ENCODE data around the gene SQOR. TPM values are rescaled to one million over a fixed set of nuclear protein-coding genes. Genes with fewer than 3 reads are reported as not detected.

The SQOR gene
- total RNA-seq, 3 donors from 2014 or later (not counting 1 experiment from before 2014, with no cell fraction given), result 22.8 to 36.5 (median 29.9) TPM

DNA sequence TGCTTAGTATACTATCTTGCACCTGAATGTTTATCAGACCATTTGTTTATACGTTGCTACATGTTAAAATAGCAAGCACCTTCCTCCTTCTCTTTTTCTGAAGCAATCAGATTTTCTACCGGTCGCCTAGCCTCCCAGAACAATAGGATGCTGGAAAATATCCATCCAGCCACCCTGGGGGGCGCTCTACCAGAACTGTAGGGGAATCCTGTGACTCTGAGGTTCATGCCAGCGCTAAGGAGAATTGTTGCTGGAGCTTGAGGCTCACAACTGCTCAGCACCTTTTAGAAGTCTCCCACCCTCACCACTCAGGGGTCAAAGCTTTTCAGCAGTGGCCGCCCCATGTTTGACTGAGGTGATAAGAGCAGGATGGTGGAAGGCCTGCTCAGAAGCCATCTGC is 27.5 kb downstream of the SQOR start:
- intact Hi-C loops (cut with micrococcal nuclease), result no loop called here
- TF ChIP-seq, protein P1, sequence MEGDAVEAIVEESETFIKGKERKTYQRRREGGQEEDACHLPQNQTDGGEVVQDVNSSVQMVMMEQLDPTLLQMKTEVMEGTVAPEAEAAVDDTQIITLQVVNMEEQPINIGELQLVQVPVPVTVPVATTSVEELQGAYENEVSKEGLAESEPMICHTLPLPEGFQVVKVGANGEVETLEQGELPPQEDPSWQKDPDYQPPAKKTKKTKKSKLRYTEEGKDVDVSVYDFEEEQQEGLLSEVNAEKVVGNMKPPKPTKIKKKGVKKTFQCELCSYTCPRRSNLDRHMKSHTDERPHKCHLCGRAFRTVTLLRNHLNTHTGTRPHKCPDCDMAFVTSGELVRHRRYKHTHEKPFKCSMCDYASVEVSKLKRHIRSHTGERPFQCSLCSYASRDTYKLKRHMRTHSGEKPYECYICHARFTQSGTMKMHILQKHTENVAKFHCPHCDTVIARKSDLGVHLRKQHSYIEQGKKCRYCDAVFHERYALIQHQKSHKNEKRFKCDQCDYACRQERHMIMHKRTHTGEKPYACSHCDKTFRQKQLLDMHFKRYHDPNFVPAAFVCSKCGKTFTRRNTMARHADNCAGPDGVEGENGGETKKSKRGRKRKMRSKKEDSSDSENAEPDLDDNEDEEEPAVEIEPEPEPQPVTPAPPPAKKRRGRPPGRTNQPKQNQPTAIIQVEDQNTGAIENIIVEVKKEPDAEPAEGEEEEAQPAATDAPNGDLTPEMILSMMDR (IDR thresholded peaks at IDR 0.05), result no peak
- Mint-ChIP-seq H3K36me3 (peaks cover 9% of the 10 kb centered on the region), H3K27ac (no peak overlapping the region), H3K4me3 (no peak overlapping the region), H3K4me1 (peaks cover 35 to 39% of the 10 kb centered on the region in 2 donors), H3K9me3 (no peaks in the 10 kb centered on the region), H3K27me3 (ENCODE audit: low read depth in 2 of 2) (no peaks in the 10 kb centered on the region)
- no peaks in the 10 kb centered on the region for H3K27me3 ChIP-seq (ENCODE audit: control insufficient read depth, insufficient read depth, low read length)
- no peak overlapping the region for H3K27ac ChIP-seq (ENCODE audit: low read length)
- H3K4me3 ChIP-seq (ENCODE audit: low read length), result no peak overlapping the region
- ATAC-seq (no peak), DNase-seq (no peak)
- no peaks in the 10 kb centered on the region for H3K4me1 ChIP-seq (ENCODE audit: control insufficient read depth, insufficient read depth, low read length)
- H3K36me3 ChIP-seq (ENCODE audit: control insufficient read depth, insufficient read depth, low read length), result peaks cover 40% of the 10 kb centered on the region
- H3K9me3 ChIP-seq (ENCODE audit: control insufficient read depth, insufficient read depth, low read length), result no peaks in the 10 kb centered on the region
- 100% methylated on average over 6 of the region's 6 CpGs for WGBS (ENCODE audit: insufficient coverage)

DNA sequence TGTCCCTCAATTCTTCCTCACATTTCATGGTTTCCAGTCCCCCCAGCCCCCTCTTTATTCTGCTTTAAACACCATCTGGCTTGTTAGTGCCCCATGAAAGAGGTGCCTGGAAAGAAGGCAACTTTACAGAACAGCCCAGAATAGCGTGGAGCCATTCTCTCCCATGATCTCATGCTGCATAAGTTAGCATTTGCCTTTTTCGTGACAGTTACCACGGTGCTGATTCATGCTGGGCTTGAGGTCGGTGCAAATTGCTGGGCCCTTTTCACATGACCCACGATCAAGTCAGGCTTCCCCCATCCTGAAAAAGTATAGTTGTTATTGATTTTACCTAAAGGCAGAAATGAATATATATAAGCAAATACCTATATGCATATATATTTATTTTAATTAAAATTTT is 29.6 kb downstream of the SQOR start:
- no peaks in the 10 kb centered on the region for H3K4me1 ChIP-seq (ENCODE audit: control insufficient read depth, insufficient read depth, low read length)
- H3K27me3 ChIP-seq (ENCODE audit: control insufficient read depth, insufficient read depth, low read length), result no peaks in the 10 kb centered on the region
- H3K36me3 ChIP-seq (ENCODE audit: control insufficient read depth, insufficient read depth, low read length), result peaks cover 41% of the 10 kb centered on the region
- H3K9me3 ChIP-seq (ENCODE audit: control insufficient read depth, insufficient read depth, low read length), result no peaks in the 10 kb centered on the region
- TF ChIP-seq, protein P1 (IDR thresholded peaks at IDR 0.05), result no peak
- WGBS (ENCODE audit: insufficient coverage), result 57% methylated on average over 4 of the region's 5 CpGs
- intact Hi-C loops (cut with micrococcal nuclease), result no loop called here
- Mint-ChIP-seq H3K9me3 (no peaks in the 10 kb centered on the region), H3K36me3 (peaks cover 9% of the 10 kb centered on the region), H3K27ac (peak overlapping the region; percentile 29 to 51), H3K27me3 (ENCODE audit: low read depth in 2 of 2) (no peaks in the 10 kb centered on the region), H3K4me3 (no peak overlapping the region), H3K4me1 (peaks cover 16 to 28% of the 10 kb centered on the region in 2 donors)
- no peak for ATAC-seq
- no peak overlapping the region for H3K4me3 ChIP-seq (ENCODE audit: low read length)
- H3K27ac ChIP-seq (ENCODE audit: low read length), result no peak overlapping the region
- DNase-seq, result no peak

DNA sequence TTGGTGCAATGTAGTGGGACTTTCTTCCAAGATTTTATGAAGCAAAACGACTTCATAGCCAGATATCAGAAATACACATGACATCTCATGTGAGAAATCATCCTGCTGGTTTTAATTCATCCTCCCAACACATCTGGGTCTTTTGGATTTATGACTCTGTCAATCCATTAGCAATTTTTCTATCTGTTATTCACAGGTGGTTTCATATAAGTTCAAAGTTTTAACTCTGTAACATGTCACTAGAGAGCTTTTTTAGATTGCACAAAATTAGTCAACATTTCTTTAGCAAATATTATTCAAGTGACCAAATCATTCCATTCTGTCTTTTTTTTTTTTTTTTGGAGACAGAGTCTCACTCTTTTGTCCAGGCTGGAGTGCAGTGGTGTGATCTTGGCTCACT is 30.4 kb downstream of the SQOR start:
- no peaks in the 10 kb centered on the region for H3K4me1 ChIP-seq (ENCODE audit: control insufficient read depth, insufficient read depth, low read length)
- no peaks in the 10 kb centered on the region for H3K9me3 Mint-ChIP-seq
- H3K36me3 ChIP-seq (ENCODE audit: control insufficient read depth, insufficient read depth, low read length), result peaks cover 43% of the 10 kb centered on the region
- WGBS (ENCODE audit: insufficient coverage), result 50% methylated on average over 1 of the region's 1 CpG
- no peak for DNase-seq
- ATAC-seq, result no peak
- H3K27ac ChIP-seq (ENCODE audit: low read length), result no peak overlapping the region
- no peaks in the 10 kb centered on the region for H3K27me3 Mint-ChIP-seq (ENCODE audit: low read depth in 2 of 2)
- peaks cover 12 to 21% of the 10 kb centered on the region in 2 donors for H3K4me1 Mint-ChIP-seq
- no peaks in the 10 kb centered on the region for H3K9me3 ChIP-seq (ENCODE audit: control insufficient read depth, insufficient read depth, low read length)
- H3K27ac Mint-ChIP-seq, result peak overlapping the region in 1 of 2 donors; percentile 51
- intact Hi-C loops (cut with micrococcal nuclease), result no loop called here
- no peak overlapping the region for H3K4me3 Mint-ChIP-seq
- no peak overlapping the region for H3K4me3 ChIP-seq (ENCODE audit: low read length)
- TF ChIP-seq, protein P1 (IDR thresholded peaks at IDR 0.05), result no peak
- H3K36me3 Mint-ChIP-seq, result peaks cover 14% of the 10 kb centered on the region
- H3K27me3 ChIP-seq (ENCODE audit: control insufficient read depth, insufficient read depth, low read length), result no peaks in the 10 kb centered on the region

DNA sequence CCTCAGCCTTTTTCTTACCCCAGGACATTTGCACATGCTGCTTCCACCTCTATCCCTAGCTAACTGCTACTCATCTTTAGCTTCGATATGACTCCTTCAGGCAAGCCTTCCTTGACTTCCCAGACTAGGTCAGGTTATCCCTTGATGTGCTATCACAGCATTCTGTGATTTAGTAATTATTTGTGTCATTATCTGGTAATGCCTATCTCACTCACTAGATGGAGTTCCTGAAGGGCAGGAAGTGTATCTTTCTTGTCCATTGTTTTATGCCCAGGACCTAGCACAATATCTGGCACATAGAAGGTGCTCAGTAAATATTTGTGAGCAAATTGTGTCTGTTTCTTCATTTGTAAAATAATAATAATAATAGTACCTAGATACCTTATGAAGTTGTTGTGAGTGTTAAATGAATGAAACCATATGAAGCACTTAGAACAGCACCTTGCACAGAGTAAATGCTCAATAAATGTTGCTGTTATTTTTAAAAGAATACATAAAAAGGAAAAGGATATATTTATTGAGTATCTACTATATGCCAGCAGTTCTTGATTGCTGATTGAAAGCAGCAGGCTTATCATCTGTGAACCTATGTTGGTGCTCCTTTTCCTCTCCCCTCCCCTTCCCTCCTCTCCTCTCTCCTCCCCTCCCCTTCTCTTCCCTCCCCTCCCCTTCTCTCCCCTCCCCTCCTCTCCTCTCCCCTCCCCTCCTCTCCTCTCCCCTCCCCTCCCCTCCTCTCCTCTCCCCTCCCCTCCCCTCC is 31.5 kb downstream of the SQOR start:
- H3K4me3 ChIP-seq (ENCODE audit: low read length), result no peak overlapping the region
- Mint-ChIP-seq H3K27ac (no peak overlapping the region), H3K27me3 (ENCODE audit: low read depth in 2 of 2) (no peaks in the 10 kb centered on the region), H3K36me3 (peaks cover 16% of the 10 kb centered on the region), H3K4me3 (no peak overlapping the region), H3K4me1 (peaks cover 11 to 21% of the 10 kb centered on the region in 2 donors), H3K9me3 (no peaks in the 10 kb centered on the region)
- H3K9me3 ChIP-seq (ENCODE audit: control insufficient read depth, insufficient read depth, low read length), result no peaks in the 10 kb centered on the region
- TF ChIP-seq, protein P1 (IDR thresholded peaks at IDR 0.05), result no peak
- H3K4me1 ChIP-seq (ENCODE audit: control insufficient read depth, insufficient read depth, low read length), result no peaks in the 10 kb centered on the region
- intact Hi-C loops (cut with micrococcal nuclease), result no loop called here
- H3K36me3 ChIP-seq (ENCODE audit: control insufficient read depth, insufficient read depth, low read length), result peaks cover 47% of the 10 kb centered on the region
- ATAC-seq (no peak), DNase-seq (no peak)
- no peak overlapping the region for H3K27ac ChIP-seq (ENCODE audit: low read length)
- no peaks in the 10 kb centered on the region for H3K27me3 ChIP-seq (ENCODE audit: control insufficient read depth, insufficient read depth, low read length)
- WGBS (ENCODE audit: insufficient coverage), result 100% methylated on average over 1 of the region's 1 CpG

All from natural killer cell (primary cell).